Measurements from ENCODE around the gene TMTC1.
"Not testable (repeated sequence)": the region's sequence is repeated elsewhere in the genome, so short reads cannot be mapped to it uniquely, and the experiment has no call there.

The TMTC1 gene

DNA sequence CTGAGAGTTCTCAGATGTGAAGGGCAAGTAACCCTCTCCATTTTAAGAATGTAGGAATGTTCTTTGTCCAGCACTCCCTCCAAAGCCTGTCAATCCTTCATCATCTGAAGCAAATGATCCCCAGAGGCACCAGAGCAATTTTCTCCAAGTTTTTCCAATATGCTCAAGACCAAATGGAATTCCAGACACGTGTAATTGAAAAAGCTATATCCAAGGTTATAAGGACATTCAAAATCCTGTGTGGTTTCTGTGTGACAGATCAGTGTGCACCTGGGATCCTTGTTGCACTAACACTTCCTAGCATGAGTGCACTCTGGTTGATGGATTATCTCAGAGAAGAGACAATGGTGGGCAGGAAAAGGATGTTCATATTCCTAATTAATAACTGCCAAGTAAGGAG lies 220.7 kb downstream of the TMTC1 start:
- DNase-seq = no peak

DNA sequence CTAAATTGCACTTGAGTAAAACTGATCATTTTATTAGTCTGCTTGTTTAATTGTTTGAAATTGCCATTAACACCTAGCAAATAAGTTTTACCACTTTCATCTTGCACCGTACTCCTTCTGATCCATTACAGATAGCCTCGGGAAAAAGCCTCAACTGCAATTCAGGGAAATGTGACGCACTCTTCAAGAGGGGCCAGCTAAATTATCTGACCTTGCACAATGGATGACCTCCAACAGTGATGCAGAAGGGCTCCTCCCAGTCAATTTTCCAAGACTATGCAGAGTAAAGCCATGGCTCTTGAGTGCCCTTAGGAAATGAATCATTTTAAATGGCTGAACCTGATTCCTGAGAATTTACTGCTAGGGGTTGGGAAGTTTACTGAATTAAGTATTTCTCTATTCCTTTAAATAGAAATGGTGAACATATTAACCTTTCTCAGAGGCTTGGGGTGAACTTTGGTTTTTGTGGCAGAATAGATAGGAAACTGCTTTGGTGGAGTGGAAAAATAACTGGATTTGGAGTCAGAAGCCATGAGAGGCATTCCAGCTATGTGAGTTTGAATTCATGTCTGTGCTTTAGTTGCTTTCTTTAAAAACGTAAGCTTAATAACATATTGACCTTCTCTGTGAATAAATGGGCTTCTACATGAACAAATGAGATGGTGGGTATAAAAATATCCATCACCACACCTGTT lies 221.5 kb downstream of the TMTC1 start:
- no peak for DNase-seq

DNA sequence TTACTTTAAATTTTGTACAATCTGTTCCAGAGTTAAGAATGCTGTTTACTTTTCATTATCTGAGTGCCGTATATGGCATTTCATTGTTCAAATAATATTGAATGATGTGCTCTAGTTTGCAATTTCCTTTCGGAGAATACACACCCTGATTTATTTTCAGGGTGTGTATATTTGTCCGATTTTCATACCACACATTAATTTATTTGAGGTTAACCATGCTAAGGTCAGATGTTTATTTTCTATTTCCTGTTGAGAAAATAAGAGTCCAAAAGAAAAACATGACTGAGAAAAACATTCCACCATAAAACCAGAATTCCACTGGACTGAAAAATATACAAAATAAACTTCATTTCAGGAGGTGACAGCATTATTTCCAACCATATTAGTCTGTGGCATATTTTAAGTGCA lies 222.1 kb downstream of the TMTC1 start:
- no peak for DNase-seq

DNA sequence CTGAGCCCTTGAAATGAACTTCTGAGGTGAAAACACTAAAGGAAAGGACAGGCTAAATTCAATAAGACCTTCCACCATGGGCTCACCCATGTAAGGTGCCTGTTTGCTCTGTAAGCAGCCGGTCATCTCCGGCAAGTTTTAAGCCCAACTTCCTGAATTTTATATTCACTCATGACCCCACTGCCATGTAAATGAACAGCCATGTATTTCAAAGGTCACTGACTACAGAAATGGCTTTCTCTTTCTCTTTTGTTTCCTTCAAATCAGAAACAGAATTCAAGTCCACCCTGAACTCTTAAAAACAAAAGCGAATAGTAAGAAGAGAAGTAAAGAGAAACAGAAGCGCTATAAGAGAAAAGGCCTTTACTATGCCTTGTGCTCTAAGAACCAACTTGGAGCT lies 224.5 kb downstream of the TMTC1 start:
- DNase-seq = no peak

DNA sequence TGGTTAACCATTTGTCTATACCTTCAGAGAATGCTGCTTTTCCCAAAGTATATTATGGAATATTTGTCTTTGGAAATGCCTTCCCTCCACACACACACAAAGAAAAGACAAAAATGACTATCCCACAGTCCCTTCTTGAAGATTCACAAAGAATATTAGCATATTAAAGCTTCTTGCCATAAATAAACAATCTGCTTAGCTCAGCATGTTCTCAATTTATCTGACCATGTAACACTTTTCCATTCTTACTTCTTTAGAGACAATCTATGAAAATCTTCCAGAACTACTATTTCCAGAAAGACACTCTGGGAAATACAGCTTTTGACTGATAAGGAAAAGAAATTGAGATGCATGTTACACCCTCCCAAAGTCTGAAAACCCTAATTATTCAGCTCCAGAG lies 227.4 kb downstream of the TMTC1 start:
- no peak for DNase-seq

DNA sequence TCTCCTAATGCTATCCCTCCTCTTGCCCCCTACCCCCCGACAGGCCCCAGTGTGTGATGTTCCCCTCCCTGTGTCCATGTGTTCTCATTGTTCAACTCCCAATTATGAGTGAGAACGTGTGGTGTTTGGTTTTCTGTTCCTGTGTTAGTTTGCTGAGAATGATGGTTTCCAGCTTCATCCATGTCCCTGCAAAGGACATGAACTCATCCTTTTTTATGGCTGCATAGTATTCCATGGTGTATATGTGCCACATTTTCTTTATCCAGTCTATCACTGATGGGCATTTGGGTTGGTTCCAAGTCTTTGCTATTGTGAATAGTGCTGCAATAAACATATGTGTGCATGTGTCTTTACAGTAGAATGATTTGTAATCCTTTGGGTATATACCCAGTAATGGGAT lies 228.3 kb downstream of the TMTC1 start:
- not testable (repeated sequence) for DNase-seq

DNA sequence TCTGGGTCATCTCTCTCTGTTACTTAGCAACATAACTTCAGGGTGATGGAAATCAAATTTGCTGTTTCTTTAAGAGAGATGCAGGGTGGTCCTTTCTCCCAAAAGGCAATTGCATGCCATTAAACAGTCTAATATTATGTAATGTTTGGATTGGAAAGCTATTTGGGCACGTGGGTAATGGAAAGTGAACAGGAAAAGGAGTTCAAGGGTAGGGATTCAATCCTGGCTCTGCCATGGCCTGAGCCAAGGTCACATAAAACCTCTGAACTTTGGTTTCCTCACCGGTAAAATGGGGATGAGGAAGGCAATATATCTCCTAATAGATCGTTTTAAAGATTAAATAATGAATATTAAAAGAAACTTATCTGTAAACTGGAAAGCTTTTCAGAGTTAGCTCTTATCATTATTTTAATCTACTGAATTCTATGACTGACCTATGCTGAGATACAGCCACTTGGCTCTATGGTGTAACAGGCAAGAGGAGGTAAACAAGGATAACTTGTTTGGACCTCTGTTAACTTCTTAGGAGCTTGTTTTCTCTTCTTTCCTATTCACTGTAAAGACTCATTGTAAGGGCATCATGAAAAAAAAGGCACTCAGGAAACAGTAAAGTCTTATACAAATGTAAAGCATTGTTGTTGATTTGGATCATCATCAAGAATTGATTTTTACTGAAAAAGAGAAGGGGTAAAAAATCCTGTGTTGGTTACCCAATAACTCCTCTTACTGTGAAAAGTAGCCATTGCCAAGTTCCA lies 230.6 kb downstream of the TMTC1 start:
- DNase-seq = no peak

DNA sequence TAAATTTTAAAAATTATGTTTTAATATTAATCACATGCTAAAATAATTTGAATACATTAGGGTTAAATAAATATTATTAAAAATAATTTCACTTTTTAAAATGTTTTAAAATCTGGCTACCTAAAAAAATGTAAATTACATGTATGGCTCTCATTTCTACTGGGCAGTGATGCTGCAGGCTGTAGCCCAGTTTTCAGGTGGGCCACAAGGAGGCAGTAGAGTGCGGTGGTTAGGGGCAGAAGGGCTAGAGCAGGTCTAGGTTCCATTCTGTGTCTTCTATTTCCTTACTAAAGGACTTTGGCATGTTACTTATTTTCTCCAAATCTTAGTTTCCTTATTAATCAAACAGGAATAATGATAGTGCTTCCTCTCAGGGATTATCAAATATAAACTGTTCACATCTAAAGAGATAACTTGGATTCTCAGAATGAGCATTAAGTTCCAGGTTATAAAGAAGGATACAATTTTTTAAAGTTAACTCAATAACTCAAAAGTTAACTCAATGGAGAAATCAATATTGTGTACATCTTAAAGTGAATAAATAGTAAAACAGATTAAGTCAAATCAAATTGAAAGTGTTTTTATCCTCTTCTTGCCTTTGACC lies 231.3 kb downstream of the TMTC1 start:
- no peak for DNase-seq

DNA sequence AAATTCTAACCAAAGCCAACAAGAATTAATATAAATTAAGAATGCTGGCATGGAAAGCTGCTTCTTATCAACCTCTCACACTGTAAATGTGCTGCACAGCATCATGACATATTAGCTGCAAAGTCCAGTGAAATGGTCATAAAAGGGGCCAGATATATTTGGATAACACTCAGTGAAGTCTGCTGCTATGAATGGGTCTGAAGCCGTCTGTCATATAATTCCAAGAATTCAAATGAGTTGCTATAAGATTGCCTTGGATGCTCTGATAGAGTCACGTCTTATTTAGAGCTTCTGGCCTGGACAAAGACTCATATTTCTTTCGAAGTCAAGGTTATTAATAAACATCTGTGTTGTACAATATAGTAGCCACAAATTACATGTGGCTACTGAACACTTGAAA lies 231.9 kb downstream of the TMTC1 start:
- DNase-seq = no peak

DNA sequence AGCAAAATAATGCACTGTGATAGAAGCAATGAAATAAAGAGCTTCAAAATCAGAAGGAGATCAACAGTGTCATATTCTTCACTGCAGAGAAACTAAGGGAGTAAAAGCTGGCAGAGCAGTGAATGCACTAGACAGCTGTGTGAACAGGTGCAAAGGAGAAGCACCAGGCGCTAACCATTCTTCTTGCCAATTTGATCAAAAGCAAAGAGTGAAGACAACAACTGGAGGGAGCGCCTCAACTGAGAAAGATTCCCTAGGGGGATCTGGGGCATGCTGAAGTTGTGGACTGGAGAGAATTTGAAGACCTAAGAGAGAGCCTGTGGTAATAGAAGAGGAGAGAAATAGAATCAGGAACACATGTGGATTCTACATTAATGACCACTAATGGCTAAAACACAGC lies 235.9 kb downstream of the TMTC1 start:
- DNase-seq = no peak

DNA sequence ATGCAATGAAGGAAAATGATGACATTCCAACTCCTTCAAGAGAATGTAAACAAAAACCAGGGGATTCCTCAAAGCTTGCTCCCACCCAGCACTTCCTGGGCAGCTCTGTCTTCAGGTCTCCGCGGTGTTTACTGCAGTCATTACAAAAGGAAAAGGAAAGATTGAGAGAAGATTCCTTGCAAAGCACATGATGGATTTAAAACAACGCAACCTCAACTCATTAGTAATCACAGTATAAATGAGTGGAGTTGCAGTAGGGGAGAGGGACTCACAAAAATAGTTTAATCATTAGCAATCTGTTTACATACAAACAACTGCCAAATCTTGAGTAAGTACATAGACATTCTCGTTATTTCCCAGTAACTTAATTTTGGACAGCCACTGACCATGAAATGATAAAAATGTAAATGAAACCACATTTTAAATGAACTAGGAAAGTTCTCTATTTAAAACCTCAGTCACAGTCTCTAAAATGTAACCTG lies 236.6 kb downstream of the TMTC1 start:
- DNase-seq = no peak

DNA sequence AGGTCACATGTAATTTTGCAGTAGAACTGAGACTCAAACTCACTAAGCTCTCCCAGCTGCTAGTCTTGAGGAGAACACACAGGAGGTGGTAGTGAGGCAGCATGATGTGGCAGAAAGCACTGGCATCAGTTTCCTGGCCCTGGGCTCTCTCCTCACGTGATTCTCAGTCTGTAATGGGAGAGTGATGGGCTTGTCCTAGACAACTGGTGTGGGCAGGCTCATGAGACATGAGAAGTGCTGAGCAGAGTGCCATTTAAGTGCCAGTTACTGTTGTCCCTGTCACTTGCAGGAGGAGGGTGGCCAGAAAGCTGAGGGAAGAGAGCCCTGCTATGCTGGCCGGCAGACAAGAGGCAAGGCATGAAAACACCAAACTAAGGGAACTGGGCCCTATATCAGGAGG lies 237.7 kb downstream of the TMTC1 start:
- DNase-seq = no peak

DNA sequence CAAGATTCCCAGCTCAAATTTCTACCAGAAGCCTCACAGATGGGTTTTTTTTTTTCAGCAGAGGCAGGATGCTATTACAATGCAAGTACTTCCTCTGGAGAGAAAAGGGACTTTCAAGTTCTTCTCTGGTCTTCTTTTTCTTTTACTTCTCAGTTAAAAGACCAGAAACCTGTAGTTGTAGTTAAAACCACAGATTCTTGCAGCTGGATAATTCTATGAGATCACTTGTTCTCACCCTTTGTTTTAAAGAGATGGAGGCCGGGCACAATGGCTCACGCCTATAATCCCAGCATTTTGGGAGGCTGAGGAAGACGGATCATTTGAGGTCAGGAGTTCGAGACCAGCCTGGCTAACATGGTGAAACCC lies 238.7 kb downstream of the TMTC1 start:
- DNase-seq = no peak

DNA sequence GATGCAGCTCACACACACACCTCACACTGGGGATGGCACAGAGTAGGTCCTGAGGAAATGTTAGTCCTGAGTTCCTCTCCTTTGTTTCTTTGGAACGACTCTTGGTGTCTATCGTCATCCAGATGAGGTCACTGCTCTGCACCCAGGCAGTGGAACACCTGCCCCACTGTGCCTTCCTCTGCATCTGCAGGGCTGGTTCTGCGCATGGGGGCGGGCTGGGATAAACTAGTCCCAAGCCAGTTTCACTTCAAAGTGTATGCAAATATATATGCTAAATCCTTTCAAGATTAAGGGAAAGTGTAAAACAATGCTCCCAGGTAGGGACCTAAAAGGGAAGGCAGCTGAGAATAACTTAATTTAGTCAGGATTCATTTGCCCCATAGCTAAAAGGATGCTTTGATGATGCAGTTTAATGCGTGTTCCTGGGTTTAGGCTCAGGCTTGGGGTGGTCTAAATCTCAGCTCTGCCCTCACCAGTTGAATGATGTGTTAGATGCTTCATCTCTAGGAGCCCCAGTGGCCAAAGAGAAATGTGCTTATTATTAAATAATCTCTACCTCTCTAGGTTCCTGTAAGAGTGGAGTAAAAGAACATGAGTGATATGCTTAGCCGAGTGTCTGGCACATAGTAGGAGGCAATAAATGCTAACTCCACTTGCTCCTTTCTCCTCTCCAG lies 239.2 kb downstream of the TMTC1 start:
- no peak for DNase-seq

DNA sequence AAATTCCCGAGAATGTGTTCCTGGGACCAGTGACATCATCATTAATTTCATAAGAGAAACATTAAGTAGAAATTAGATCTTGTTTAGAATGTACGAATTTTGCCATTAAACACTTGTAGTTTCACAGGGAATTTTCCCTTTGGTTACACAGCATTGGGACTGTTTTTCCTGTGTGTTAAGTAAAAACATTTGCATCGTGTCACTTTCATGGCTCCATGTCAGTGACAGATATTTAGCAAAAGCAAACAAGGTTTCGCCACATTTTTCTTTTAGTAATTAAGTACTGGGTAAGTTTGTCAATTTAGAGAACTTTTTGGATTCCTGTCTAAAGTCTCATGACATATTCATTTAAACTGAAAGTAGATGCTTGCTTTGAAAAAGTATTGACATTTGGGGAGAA lies 240.7 kb downstream of the TMTC1 start:
- DNase-seq = no peak

DNA sequence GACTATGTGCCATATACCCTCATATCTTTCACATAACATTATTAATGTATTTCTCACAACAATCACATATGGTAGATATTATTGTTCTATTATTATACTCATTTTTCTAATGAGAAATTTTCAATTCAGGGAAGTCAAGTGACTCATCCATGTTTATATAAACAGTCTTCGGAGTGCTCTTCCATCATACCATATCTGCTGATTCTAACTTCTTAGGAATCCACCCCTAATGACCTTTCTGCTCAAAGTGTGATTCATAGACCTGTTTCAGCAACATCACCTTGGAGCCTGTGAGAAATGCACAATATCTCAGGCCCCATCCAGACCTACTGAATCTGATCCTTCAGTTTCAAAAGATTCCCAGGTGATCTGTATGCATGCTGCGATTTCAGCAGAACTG lies 246.4 kb downstream of the TMTC1 start:
- DNase-seq = no peak

DNA sequence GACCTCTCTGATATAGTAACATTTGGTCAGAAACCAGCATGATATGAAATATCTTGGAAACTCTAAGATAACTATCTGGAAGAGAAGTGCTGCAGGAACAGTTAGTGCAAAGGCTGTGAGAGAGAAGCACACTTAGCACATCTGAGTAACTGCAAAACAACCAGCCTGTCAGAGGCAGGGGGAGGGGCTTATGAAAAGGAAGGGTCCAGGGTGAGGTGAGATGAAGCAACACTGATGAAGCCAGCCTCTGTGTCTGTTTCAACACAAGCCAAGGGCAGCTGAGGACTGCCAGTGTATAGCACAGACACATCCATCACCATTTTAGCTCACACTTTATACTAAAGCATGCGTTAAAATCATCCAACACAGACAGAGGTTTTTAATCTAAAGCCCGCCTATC lies 248.8 kb downstream of the TMTC1 start:
- no peak for DNase-seq

DNA sequence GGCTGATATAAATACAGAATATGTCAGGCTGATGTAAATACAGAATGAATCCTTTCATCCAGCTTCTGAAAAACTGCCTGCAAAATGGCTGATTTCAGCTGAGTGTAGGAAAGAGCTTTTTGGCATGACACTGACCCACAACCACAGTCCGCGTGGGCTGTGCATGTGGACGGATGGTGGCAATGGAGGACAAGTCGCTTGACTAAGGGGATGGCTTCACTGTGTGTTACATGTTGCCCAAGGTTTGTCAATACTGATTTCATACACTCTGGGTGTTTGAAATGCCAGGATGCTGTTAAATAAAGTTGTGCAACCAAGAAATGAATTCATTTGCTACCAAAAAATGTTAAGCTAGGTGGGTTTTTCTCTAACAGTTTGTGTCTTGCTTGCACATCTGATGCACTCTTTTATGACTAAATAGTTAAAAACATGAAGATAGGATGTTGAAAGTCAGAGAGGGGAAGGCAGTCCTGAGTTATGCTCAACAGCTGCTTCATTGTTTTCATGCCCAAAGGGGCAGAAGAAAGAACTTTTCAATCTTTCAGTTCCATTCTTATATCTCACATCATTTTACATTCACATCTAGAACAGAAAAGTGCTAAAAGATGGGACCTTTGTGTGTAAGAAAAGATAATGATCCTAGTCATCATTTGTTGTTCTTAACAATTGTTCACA lies 249.8 kb downstream of the TMTC1 start:
- no peak for DNase-seq

DNA sequence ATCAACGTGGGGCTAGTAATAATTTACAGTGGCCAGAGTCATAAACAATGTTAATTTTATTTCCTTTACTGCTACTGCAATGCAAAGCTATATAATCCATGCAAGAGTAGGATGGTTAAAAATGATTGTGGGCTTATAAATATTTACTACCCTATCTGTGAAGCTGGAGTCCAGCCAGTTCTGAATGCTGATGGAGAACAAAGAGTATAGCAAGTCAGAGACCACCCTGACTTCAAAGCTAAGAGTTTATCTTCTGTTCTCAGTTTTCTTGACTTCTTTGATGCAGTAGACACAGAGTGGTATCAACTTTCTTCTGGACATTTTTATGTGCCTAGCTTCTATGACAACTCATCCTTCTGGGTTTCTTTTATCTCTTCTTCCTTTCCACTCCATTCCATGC lies 252.3 kb downstream of the TMTC1 start:
- DNase-seq = no peak

DNA sequence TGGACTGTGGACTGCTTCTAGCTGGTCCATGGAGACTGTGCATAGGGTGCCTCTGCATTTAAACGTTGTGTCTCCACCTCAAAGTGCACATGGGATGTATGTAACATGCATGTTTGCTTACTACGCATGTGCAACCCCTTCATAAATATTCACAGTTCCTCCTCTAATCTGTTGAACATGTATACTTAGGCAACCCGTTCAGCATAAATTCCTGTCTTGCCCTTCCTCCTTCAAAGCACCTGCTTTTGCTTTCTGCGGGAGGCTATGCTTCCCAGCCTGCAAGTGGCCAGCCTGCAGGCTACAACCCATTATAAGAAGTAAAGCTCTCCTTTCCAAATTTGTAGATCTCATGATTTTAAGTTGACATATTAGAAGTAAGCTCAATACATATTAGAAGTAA lies 253.3 kb downstream of the TMTC1 start:
- DNase-seq = no peak

DNA sequence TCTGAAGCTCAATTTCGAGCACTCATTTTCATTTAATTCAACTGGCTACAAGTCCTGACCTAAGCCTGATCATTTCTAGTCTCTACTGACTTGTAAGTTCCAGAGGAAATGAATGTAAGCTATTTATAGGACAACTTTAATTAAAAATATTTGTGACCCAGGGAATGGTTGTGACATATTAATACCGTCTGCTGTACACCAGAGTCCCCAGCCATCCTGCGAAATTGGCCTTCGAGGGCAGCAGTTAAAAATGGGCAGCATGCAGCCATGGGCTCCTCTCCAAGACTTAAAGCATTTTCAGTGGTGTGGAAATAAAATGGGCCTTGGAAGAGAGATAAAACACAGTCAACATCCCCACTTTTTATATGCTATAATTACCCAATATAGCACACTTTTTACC lies 255.6 kb downstream of the TMTC1 start:
- no peak for DNase-seq

DNA sequence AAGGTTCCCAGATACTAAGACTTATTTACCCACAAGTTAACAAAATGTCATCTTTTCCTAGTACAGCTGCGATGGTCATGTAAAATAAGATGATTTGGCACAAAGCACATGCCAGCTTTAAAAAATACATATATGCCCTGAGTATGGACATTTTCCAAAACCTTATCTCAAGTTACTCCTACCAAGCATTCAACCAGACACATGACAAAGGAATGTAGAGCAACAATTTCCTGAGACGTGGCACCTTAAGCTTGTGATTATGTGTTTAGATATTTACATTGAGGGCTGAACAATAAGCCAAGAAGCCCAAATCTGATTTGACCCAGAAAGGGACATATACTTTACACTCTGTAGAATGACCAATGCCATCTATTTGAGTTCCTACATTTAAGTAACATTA lies 261.8 kb downstream of the TMTC1 start:
- DNase-seq = no peak

DNA sequence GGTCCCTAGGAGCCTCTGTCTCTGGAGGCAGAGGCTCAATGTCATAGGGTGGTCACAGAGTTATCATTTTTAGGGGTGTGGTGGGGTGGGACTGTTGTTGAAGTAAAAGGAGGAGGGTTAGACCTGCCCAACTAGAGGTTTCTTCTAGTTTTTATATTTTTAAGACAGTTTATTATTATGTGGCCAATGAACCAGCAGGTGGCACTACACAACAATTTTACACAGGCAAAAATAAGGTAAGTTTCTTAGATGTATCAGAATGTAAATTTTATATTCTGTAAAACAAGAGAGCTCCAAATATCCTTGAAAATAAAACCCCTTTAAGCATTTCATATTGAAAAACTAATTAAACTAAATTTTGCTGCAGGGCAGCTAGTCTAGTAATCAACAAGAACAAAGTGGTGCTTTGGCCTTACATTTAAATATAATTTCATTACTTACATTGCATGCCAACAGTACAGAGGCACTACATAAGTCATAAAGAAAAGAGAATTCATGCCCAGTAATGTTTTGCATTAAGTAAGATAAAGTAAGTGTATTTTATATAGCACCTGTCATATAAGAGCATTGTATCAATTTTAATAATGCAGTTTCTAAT lies 264.1 kb downstream of the TMTC1 start:
- DNase-seq = no peak

Measured in GOT3 (cell line).